ENCODE data around the gene THOC5. TPM values are rescaled to one million over a fixed set of nuclear protein-coding genes. Genes with fewer than 3 reads are reported as not detected.

Gene THOC5
- total and polyA plus RNA-seq, 2 donors from 2014 or later, result 23.1 to 37.9 TPM

DNA sequence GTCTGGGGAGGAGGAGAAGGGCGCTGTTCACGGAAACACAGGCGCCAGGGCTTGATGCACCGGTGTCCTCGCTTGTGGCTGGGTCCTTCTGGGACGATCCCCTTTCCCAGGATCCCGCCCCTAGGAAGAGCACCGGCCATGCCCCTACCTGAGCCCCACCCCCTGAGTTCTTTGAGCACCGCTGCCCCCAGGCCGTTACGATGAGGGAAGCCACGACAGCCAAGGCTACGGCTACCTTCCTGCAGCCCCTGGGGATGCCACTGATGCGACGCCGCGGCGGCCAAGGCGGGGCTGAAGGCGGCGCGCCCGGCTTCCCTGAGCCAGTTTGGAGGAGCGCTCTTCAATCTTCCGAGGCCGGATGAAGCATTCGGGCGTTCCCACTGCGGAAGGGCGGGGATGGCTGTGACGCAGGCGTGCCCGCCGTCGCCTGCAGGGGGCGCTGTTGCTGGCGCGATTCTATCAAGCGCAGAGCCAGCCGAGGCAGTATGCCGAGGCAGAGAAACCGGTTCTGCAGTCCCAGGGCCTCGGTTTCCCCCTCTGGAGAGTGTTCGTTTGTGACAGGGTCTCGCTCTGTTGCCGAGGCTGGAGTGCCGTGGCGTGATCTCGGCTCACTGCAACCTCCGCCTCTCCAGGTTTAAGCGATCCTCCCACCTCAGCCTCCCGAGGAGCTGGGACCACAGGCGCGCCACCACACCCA lies 83.2 kb downstream of the THOC5 start:
- Histone ChIP-seq H3K9me3 (ENCODE audit: control insufficient read depth in 2 of 3, insufficient read depth in 1 of 3, low read length in 3 of 3) (no peaks in the 10 kb centered on the region), H3K9ac (ENCODE audit: low read length in 3 of 3) (no peak overlapping the region), H3K36me3 (ENCODE audit: control insufficient read depth in 2 of 3, insufficient read depth in 3 of 3, low read length in 3 of 3) (no peaks in the 10 kb centered on the region), H3K4me3 (ENCODE audit: low read length in 3 of 3) (peak overlapping the region in 2 of 3 donors; percentile 17 to 32), H3K4me1 (ENCODE audit: control insufficient read depth in 2 of 3, insufficient read depth in 2 of 3, low read depth in 1 of 3, low read length in 3 of 3) (no peaks in the 10 kb centered on the region), H3K27ac (ENCODE audit: low read depth in 2 of 2, low read length in 2 of 2) (no peak overlapping the region), H3K27me3 (ENCODE audit: control insufficient read depth, insufficient read depth, low read length) (peaks cover 2% of the 10 kb centered on the region)
- TF ChIP-seq, protein P1, sequence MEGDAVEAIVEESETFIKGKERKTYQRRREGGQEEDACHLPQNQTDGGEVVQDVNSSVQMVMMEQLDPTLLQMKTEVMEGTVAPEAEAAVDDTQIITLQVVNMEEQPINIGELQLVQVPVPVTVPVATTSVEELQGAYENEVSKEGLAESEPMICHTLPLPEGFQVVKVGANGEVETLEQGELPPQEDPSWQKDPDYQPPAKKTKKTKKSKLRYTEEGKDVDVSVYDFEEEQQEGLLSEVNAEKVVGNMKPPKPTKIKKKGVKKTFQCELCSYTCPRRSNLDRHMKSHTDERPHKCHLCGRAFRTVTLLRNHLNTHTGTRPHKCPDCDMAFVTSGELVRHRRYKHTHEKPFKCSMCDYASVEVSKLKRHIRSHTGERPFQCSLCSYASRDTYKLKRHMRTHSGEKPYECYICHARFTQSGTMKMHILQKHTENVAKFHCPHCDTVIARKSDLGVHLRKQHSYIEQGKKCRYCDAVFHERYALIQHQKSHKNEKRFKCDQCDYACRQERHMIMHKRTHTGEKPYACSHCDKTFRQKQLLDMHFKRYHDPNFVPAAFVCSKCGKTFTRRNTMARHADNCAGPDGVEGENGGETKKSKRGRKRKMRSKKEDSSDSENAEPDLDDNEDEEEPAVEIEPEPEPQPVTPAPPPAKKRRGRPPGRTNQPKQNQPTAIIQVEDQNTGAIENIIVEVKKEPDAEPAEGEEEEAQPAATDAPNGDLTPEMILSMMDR (IDR thresholded peaks at IDR 0.05; ENCODE audit: borderline replicate concordance, extremely low read depth, insufficient read depth), result peak; percentile 77
- FAIRE-seq (no peak), DNase-seq (peak; percentile 80 to 89 (median 85))
- intact Hi-C loops (cut with DNase I), result no loop called here

DNA sequence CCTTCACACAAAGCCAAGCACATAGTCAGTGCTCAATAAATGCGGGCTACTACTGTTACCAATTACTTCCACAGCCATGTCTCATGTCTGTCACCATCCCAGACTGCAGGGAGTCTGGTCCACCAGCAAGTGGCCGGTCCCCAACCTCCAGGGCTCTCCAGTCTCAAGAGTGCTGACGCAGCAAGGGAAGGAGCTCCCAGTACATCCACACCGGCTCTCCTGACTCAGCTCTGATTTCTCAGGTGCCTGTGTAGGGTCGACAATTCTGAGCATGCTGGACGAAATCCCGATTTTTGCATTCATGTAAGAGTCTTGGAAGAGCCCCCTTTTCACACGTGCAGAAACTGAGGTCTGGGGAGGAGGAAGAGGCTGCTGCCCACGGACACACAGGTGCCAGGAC lies 83.8 kb downstream of the THOC5 start:
- Histone ChIP-seq H3K9me3 (ENCODE audit: control insufficient read depth in 2 of 3, insufficient read depth in 1 of 3, low read length in 3 of 3) (no peaks in the 10 kb centered on the region), H3K27me3 (ENCODE audit: control insufficient read depth, insufficient read depth, low read length) (peaks cover 2% of the 10 kb centered on the region), H3K36me3 (ENCODE audit: control insufficient read depth in 2 of 3, insufficient read depth in 3 of 3, low read length in 3 of 3) (no peaks in the 10 kb centered on the region), H3K4me1 (ENCODE audit: control insufficient read depth in 2 of 3, insufficient read depth in 2 of 3, low read depth in 1 of 3, low read length in 3 of 3) (no peaks in the 10 kb centered on the region), H3K27ac (ENCODE audit: low read depth in 2 of 2, low read length in 2 of 2) (no peak overlapping the region), H3K9ac (ENCODE audit: low read length in 3 of 3) (no peak overlapping the region), H3K4me3 (ENCODE audit: low read length in 3 of 3) (peak overlapping the region in 1 of 3 donors; percentile 32)
- TF ChIP-seq, protein P1 (IDR thresholded peaks at IDR 0.05; ENCODE audit: borderline replicate concordance, extremely low read depth, insufficient read depth), result no peak
- FAIRE-seq (no peak), DNase-seq (peak in 2 of 5 donors; percentile 26 to 27)
- intact Hi-C loops (cut with DNase I), result no loop called here

DNA sequence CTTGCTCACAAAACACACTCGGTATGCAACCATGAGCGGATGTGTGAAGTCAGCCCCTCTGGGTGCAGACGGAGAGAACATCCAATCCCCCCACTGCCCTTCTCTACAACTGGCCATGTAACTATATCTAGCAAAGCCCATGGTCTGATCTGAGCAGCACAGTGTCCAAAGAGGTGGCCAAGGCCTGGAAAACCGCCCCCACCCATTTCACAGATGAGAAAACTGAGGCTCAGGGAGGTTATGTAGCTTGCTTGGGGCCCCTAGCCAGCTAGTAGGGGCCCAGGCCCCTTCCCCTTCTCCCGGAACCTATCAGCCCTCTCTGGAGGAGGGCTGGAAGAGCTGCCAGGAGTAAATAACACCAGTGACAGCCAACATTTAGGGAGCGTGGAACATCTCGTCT lies 89.0 kb downstream of the THOC5 start:
- no peaks in the 10 kb centered on the region for H3K9me3 ChIP-seq (ENCODE audit: control insufficient read depth in 2 of 3, insufficient read depth in 1 of 3, low read length in 3 of 3)
- no peaks in the 10 kb centered on the region for H3K36me3 ChIP-seq (ENCODE audit: control insufficient read depth in 2 of 3, insufficient read depth in 3 of 3, low read length in 3 of 3)
- FAIRE-seq (no peak), DNase-seq (no peak)
- TF ChIP-seq, protein P1 (IDR thresholded peaks at IDR 0.05; ENCODE audit: borderline replicate concordance, extremely low read depth, insufficient read depth), result no peak
- no peak overlapping the region for H3K27ac ChIP-seq (ENCODE audit: low read depth in 2 of 2, low read length in 2 of 2)
- H3K4me3 ChIP-seq (ENCODE audit: low read length in 3 of 3), result no peak overlapping the region
- H3K4me1 ChIP-seq (ENCODE audit: control insufficient read depth in 2 of 3, insufficient read depth in 2 of 3, low read depth in 1 of 3, low read length in 3 of 3), result no peaks in the 10 kb centered on the region
- H3K9ac ChIP-seq (ENCODE audit: low read length in 3 of 3), result no peak overlapping the region
- H3K27me3 ChIP-seq (ENCODE audit: control insufficient read depth, insufficient read depth, low read length), result peaks cover 1% of the 10 kb centered on the region
- intact Hi-C loops (cut with DNase I), result no loop called here

Data from kidney (tissue), 14 donors.